Measurements from ENCODE around the gene E2F4. TPM values are rescaled to one million over a fixed set of nuclear protein-coding genes. Genes with fewer than 3 reads are reported as not detected.

Gene E2F4
- total and polyA plus RNA-seq, 2 of the 13 experiments (the other 11 are each of a cell fraction or from before 2014, with no cell fraction given), result 84.8 to 91.2 TPM

DNA sequence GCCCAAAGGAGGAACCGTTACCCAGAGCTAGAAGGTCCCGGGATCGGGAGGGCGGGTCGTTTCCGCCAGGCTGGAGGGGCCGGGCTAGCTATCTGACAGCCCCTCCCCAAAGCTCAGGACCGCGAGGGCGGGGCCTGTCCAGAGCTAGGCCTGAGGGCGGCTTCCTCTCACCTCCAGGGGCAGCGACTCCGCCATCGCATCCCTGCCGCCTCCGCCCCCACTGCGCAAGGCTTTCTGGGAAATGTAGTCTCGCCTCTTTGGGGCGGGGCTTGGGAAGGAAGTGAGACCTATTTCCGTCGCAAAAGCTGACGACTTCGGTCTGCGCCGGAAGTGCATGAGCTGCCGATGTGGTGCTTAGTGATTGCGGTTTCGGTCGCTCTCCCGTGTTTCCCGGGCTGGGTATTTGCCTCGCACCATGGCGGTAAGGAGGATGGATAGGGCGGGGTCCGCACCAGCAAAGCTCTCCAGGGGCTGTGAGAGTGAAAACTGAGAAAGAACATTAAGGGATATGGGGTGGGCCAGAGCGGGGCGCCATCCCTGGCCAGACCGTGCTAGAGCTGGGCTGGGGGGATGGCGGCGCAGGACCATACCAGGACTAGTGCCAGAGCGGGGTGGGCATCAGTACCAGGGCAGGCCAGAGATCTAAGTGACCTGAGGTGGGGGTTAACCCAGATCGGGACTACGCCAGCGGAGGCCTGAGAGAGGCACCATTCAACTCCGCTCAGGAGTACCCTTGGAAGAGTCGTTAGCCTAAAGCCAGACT, 35.0 kb downstream of the E2F4 start, which contains the start of gene TMEM208 (continued):
- TF ChIP-seq, protein P1, sequence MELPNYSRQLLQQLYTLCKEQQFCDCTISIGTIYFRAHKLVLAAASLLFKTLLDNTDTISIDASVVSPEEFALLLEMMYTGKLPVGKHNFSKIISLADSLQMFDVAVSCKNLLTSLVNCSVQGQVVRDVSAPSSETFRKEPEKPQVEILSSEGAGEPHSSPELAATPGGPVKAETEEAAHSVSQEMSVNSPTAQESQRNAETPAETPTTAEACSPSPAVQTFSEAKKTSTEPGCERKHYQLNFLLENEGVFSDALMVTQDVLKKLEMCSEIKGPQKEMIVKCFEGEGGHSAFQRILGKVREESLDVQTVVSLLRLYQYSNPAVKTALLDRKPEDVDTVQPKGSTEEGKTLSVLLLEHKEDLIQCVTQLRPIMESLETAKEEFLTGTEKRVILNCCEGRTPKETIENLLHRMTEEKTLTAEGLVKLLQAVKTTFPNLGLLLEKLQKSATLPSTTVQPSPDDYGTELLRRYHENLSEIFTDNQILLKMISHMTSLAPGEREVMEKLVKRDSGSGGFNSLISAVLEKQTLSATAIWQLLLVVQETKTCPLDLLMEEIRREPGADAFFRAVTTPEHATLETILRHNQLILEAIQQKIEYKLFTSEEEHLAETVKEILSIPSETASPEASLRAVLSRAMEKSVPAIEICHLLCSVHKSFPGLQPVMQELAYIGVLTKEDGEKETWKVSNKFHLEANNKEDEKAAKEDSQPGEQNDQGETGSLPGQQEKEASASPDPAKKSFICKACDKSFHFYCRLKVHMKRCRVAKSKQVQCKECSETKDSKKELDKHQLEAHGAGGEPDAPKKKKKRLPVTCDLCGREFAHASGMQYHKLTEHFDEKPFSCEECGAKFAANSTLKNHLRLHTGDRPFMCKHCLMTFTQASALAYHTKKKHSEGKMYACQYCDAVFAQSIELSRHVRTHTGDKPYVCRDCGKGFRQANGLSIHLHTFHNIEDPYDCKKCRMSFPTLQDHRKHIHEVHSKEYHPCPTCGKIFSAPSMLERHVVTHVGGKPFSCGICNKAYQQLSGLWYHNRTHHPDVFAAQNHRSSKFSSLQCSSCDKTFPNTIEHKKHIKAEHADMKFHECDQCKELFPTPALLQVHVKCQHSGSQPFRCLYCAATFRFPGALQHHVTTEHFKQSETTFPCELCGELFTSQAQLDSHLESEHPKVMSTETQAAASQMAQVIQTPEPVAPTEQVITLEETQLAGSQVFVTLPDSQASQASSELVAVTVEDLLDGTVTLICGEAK (IDR thresholded peaks at IDR 0.05), result peak; percentile 98
- TF ChIP-seq, protein P1 (CRISPR knock-in tag; IDR thresholded peaks at IDR 0.05), result peak; percentile 31; the same call in 1 of the 2 replicates
- no peak for TF ChIP-seq ZNF7 (CRISPR knock-in tag; IDR thresholded peaks at IDR 0.05)
- TF ChIP-seq, protein P2, sequence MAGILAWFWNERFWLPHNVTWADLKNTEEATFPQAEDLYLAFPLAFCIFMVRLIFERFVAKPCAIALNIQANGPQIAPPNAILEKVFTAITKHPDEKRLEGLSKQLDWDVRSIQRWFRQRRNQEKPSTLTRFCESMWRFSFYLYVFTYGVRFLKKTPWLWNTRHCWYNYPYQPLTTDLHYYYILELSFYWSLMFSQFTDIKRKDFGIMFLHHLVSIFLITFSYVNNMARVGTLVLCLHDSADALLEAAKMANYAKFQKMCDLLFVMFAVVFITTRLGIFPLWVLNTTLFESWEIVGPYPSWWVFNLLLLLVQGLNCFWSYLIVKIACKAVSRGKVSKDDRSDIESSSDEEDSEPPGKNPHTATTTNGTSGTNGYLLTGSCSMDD (CRISPR knock-in tag; IDR thresholded peaks at IDR 0.05), result no peak
- TF ChIP-seq, protein P3, sequence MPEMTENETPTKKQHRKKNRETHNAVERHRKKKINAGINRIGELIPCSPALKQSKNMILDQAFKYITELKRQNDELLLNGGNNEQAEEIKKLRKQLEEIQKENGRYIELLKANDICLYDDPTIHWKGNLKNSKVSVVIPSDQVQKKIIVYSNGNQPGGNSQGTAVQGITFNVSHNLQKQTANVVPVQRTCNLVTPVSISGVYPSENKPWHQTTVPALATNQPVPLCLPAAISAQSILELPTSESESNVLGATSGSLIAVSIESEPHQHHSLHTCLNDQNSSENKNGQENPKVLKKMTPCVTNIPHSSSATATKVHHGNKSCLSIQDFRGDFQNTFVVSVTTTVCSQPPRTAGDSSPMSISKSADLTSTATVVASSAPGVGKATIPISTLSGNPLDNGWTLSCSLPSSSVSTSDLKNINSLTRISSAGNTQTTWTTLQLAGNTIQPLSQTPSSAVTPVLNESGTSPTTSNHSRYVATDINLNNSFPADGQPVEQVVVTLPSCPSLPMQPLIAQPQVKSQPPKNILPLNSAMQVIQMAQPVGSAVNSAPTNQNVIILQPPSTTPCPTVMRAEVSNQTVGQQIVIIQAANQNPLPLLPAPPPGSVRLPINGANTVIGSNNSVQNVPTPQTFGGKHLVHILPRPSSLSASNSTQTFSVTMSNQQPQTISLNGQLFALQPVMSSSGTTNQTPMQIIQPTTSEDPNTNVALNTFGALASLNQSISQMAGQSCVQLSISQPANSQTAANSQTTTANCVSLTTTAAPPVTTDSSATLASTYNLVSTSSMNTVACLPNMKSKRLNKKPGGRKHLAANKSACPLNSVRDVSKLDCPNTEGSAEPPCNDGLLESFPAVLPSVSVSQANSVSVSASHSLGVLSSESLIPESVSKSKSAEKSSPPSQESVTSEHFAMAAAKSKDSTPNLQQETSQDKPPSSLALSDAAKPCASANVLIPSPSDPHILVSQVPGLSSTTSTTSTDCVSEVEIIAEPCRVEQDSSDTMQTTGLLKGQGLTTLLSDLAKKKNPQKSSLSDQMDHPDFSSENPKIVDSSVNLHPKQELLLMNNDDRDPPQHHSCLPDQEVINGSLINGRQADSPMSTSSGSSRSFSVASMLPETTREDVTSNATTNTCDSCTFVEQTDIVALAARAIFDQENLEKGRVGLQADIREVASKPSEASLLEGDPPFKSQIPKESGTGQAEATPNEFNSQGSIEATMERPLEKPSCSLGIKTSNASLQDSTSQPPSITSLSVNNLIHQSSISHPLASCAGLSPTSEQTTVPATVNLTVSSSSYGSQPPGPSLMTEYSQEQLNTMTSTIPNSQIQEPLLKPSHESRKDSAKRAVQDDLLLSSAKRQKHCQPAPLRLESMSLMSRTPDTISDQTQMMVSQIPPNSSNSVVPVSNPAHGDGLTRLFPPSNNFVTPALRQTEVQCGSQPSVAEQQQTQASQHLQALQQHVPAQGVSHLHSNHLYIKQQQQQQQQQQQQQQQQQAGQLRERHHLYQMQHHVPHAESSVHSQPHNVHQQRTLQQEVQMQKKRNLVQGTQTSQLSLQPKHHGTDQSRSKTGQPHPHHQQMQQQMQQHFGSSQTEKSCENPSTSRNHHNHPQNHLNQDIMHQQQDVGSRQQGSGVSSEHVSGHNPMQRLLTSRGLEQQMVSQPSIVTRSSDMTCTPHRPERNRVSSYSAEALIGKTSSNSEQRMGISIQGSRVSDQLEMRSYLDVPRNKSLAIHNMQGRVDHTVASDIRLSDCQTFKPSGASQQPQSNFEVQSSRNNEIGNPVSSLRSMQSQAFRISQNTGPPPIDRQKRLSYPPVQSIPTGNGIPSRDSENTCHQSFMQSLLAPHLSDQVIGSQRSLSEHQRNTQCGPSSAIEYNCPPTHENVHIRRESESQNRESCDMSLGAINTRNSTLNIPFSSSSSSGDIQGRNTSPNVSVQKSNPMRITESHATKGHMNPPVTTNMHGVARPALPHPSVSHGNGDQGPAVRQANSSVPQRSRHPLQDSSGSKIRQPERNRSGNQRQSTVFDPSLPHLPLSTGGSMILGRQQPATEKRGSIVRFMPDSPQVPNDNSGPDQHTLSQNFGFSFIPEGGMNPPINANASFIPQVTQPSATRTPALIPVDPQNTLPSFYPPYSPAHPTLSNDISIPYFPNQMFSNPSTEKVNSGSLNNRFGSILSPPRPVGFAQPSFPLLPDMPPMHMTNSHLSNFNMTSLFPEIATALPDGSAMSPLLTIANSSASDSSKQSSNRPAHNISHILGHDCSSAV (CRISPR knock-in tag; IDR thresholded peaks at IDR 0.05; ENCODE audit: borderline replicate concordance), result no peak
